ENCODE results near the gene ATP13A5. TPM values are rescaled to one million over a fixed set of nuclear protein-coding genes. Genes with fewer than 3 reads are reported as not detected.

ATP13A5 gene
- total RNA-seq, 1 donor from 2014 or later, result not detected

DNA sequence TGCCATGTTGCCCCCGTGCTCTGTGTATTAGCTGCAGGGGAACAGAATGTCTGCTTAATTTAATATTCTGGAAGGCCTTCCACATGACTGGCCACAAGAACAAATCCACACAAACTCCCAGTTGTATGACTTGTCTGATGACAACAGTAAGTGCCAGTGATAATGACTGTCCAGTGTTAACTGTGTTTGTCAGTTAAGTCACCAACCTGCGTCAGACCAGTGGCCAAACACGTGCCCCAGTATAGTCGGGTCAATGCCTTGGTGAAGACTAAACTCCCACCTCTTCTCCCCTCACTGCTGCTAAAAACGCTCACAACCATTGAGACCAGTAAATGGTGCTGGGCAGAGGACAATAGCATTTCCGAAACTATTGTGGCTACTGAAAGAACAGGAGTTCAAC is 9.8 kb upstream of the ATP13A5 start:
- Histone ChIP-seq H3K4me1 (no peaks in the 10 kb centered on the region), H3K4me3 (no peak overlapping the region), H3K27ac (replicated peaks) (no peak overlapping the region), H3K27me3 (ENCODE audit: low read depth) (peaks cover 19% of the 10 kb centered on the region), H3K9me3 (replicated peaks) (no peaks in the 10 kb centered on the region), H3K36me3 (no peaks in the 10 kb centered on the region)
- TF ChIP-seq, protein P1, sequence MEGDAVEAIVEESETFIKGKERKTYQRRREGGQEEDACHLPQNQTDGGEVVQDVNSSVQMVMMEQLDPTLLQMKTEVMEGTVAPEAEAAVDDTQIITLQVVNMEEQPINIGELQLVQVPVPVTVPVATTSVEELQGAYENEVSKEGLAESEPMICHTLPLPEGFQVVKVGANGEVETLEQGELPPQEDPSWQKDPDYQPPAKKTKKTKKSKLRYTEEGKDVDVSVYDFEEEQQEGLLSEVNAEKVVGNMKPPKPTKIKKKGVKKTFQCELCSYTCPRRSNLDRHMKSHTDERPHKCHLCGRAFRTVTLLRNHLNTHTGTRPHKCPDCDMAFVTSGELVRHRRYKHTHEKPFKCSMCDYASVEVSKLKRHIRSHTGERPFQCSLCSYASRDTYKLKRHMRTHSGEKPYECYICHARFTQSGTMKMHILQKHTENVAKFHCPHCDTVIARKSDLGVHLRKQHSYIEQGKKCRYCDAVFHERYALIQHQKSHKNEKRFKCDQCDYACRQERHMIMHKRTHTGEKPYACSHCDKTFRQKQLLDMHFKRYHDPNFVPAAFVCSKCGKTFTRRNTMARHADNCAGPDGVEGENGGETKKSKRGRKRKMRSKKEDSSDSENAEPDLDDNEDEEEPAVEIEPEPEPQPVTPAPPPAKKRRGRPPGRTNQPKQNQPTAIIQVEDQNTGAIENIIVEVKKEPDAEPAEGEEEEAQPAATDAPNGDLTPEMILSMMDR (IDR thresholded peaks at IDR 0.05; ENCODE audit: borderline replicate concordance), result no peak
- intact Hi-C loops (cut with micrococcal nuclease), result no loop called here
- no peak for DNase-seq

DNA sequence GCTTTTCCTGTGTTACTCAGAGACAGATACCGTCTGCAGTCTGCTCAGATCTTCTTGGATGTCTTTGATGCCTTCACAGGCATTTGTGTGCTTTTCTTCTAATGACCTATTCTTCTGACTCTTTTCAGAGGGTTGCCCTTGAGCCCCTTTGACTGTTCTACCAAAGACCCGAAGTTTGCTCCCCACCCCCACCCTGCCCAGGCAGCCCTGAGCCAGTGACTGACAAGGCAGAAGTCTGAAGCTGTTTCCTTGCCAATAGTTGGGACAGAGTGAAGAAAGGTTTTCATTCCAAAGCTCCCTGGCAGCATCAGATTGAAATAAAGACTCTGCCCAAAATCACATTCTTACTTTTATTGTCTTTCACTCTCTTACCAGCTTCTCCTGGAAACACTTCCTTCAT is 9.0 kb upstream of the ATP13A5 start:
- TF ChIP-seq, protein P1 (IDR thresholded peaks at IDR 0.05; ENCODE audit: borderline replicate concordance), result no peak
- H3K9me3 ChIP-seq (replicated peaks), result no peaks in the 10 kb centered on the region
- no peaks in the 10 kb centered on the region for H3K36me3 ChIP-seq
- no peak overlapping the region for H3K4me3 ChIP-seq
- intact Hi-C loops (cut with micrococcal nuclease), result no loop called here
- no peak for DNase-seq
- H3K27me3 ChIP-seq (ENCODE audit: low read depth), result peaks cover 19% of the 10 kb centered on the region
- no peak overlapping the region for H3K27ac ChIP-seq (replicated peaks)
- no peaks in the 10 kb centered on the region for H3K4me1 ChIP-seq

DNA sequence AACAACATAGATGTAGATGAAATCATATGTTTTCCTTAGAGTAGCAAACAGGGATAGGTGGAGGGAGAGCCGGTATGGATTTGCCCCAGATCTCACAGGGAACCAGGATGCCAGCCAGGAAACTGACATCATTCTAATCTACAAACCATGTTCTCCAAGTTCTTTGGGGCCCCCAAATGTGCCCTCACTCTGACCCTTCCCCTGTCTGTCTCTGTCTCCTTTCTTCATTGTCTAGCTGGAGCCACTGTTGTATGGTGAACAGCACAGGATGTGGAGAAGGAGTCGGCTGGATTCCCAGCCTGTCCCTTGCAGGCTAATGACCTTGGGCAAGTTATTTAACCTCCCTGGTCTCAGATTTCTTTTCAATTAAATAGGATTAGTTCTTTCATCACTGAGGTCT is 962 bp downstream of the ATP13A5 start:
- no peaks in the 10 kb centered on the region for H3K27me3 ChIP-seq (ENCODE audit: low read depth)

DNA sequence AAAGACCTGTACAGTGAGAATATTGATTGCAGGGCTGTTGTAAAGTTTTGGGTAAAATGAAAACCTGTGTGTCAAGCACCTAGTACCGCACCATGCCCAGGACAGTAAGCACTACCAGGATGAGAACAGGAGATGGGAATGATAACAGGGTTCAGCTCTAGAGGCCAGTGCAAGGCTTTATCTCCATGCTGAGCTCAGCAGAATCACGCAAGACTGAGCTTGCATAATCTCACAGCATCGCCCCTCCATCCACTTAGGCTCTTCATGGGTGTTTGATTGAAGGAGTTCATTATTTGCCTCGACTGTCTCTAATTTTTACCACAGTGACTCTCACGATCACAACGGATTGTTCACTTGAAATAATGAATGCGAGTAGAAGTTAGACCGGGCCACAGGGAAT is 2.9 kb downstream of the ATP13A5 start:
- Histone ChIP-seq H3K4me1 (no peaks in the 10 kb centered on the region), H3K27me3 (ENCODE audit: low read depth) (no peaks in the 10 kb centered on the region), H3K27ac (replicated peaks) (no peak overlapping the region), H3K4me3 (no peak overlapping the region), H3K9me3 (replicated peaks) (no peaks in the 10 kb centered on the region), H3K36me3 (no peaks in the 10 kb centered on the region)
- TF ChIP-seq, protein P1 (IDR thresholded peaks at IDR 0.05; ENCODE audit: borderline replicate concordance), result no peak
- DNase-seq, result no peak
- intact Hi-C loops (cut with micrococcal nuclease), result no loop called here

More for the DNA sequence above, 962 bp downstream of the ATP13A5 start:
- no peak for DNase-seq
- H3K36me3 ChIP-seq, result no peaks in the 10 kb centered on the region
- H3K4me3 ChIP-seq, result no peak overlapping the region
- H3K27ac ChIP-seq (replicated peaks), result no peak overlapping the region
- no peaks in the 10 kb centered on the region for H3K9me3 ChIP-seq (replicated peaks)
- TF ChIP-seq, protein P1 (IDR thresholded peaks at IDR 0.05; ENCODE audit: borderline replicate concordance), result no peak
- H3K4me1 ChIP-seq, result no peaks in the 10 kb centered on the region
- intact Hi-C loops (cut with micrococcal nuclease), result no loop called here

DNA sequence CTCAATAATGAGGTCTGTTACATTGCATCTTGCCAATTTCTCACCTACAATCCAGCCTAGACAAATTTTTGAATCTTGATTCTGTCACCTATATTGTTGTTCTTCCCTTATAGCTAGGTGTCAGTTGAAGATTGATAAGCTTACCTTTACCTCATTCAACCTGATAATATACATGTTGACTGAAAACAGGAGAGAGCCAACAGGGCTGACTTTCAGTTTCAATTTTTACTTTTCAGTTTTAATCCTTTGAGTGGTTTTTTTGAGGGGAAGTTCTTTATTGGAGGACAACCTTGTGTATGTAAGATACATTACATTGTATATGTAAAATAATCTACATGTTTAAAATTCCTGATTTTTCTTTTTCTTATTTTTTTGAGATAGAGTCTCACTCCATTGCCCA is 5.8 kb downstream of the ATP13A5 start:
- DNase-seq, result no peak
- H3K27me3 ChIP-seq (ENCODE audit: low read depth), result no peaks in the 10 kb centered on the region
- H3K4me1 ChIP-seq, result no peaks in the 10 kb centered on the region
- no peaks in the 10 kb centered on the region for H3K9me3 ChIP-seq (replicated peaks)
- no peak overlapping the region for H3K27ac ChIP-seq (replicated peaks)
- intact Hi-C loops (cut with micrococcal nuclease), result no loop called here
- no peak overlapping the region for H3K4me3 ChIP-seq
- TF ChIP-seq, protein P1 (IDR thresholded peaks at IDR 0.05; ENCODE audit: borderline replicate concordance), result no peak
- H3K36me3 ChIP-seq, result no peaks in the 10 kb centered on the region

DNA sequence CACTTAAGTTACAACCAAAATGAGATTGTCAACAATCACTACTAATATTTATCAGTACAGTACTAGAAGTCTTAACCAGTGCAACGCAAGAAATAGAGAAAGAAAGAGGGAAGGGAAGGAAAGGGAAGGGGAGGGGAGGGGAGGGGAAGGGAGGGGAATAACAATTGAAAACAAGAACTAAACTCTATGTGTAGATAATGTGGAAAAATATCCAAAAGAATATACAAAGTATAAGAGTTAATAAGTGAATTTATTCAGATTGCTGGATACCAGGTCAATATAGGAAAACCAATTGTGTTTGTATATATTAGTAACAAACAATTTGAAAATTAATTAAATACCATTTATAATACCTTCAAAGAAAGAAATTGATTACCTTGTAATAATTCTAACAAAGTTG is 10.7 kb downstream of the ATP13A5 start:
- Histone ChIP-seq H3K9me3 (replicated peaks) (no peaks in the 10 kb centered on the region), H3K27me3 (ENCODE audit: low read depth) (peaks cover 14% of the 10 kb centered on the region), H3K4me1 (no peaks in the 10 kb centered on the region), H3K36me3 (no peaks in the 10 kb centered on the region), H3K27ac (replicated peaks) (no peak overlapping the region), H3K4me3 (no peak overlapping the region)
- no peak for DNase-seq
- TF ChIP-seq, protein P1 (IDR thresholded peaks at IDR 0.05; ENCODE audit: borderline replicate concordance), result no peak
- intact Hi-C loops (cut with micrococcal nuclease), result no loop called here
